Measurements from ENCODE around the gene TRIM47. TPM values are rescaled to one million over a fixed set of nuclear protein-coding genes. Genes with fewer than 3 reads are reported as not detected.
A peak's percentile ranks its signal among the peaks of the same experiment; 100 is the strongest.

The TRIM47 gene
- total RNA-seq, 1 experiment from 2014 or later: 6.9 TPM

DNA sequence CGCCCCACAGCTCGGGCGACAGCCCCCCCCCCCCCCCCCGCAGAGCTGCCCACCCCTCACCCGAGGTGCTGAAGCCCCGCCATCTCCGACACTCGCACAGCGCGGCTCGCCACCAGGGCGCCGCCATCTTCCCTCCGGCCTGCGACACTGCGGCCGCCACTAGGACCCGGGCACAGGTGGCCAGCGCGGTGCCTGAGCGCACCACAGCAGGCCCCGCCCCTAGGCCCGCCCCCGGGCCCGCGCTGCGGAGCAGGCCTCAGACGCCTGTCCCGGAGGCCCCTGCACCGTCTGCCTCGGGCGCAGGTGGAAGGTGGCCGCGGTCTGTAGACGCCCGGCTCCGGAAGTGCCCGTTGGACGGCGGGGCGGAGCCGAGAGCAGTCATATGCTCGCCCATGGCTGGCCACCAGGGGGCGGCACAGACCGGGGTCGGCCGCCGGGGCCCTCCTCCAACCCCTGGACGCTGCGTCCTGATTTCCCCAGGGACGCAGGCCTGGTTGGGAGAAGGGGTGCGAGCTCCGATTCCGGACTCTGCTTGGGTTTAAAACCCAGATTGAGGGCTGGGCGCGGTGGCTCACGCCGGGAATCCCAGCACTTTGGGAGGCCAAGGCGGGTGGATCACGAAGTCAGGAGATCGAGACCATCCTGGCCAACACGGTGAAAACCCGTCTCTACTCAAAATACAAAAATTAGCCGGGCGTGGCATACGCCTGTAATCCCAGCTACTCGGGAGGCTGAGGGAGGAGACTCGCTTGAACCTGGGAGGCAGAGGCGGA is 26.6 kb upstream of the TRIM47 start, which contains the start of gene MRPL38:
Gene MRPL38, minus strand, starts transcription at position 136 of the 773 bp plus-strand sequence. Its CDS starts 9 bp downstream, at position 127.
- Histone ChIP-seq H3K4me1 (ENCODE audit: insufficient read depth, low read length) (no peaks in the 10 kb centered on the region), H3K23ac (ENCODE audit: insufficient read length, low read depth, low read length) (no peak within 1 kb of the TSS), H2AK5ac (ENCODE audit: insufficient read length, low read length) (no peak within 1 kb of the TSS), H2AFZ (ENCODE audit: low read length) (no peak within 1 kb of the TSS), H3K23me2 (ENCODE audit: insufficient read length, low read depth, low read length, poor library complexity, severe bottlenecking) (peaks cover 5% of the 10 kb centered on the region), H2BK5ac (ENCODE audit: insufficient read length, low read length) (no peak within 1 kb of the TSS), H3K14ac (ENCODE audit: insufficient read depth, low read length) (peak within 1 kb of the TSS; percentile 78), H3K27me3 (ENCODE audit: insufficient read depth, low read length) (no peaks in the 10 kb centered on the region), H3K4me2 (ENCODE audit: insufficient read depth, insufficient read length, low read length) (peak within 1 kb of the TSS; percentile 79), H3K9me3 (ENCODE audit: control insufficient read depth, low read depth, low read length) (no peaks in the 10 kb centered on the region), H3K56ac (ENCODE audit: insufficient read length, low read depth, low read length) (no peak within 1 kb of the TSS), H4K8ac (replicated peaks; ENCODE audit: insufficient read length, low read depth, low read length) (no peak within 1 kb of the TSS), H3K27ac (ENCODE audit: insufficient read length, low read depth, low read length) (no peak within 1 kb of the TSS), H2BK120ac (ENCODE audit: low read depth, low read length, poor library complexity, severe bottlenecking) (no peak within 1 kb of the TSS), H3K79me1 (ENCODE audit: insufficient read depth, low read depth, low read length, poor library complexity, severe bottlenecking) (no peaks in the 10 kb centered on the region), H3K18ac (ENCODE audit: insufficient read length, low read depth, low read length) (no peak within 1 kb of the TSS), H3K9ac (ENCODE audit: extremely low read depth, insufficient read length, low read length) (peak within 1 kb of the TSS; percentile 70), H4K20me1 (ENCODE audit: control insufficient read depth, insufficient read depth, insufficient read length) (no peaks in the 10 kb centered on the region), H3K4ac (ENCODE audit: low read depth, low read length) (no peak within 1 kb of the TSS), H2BK20ac (ENCODE audit: low read depth, low read length, poor library complexity, severe bottlenecking) (no peak within 1 kb of the TSS), H4K5ac (ENCODE audit: insufficient read length, low read depth, low read length) (no peak within 1 kb of the TSS), H3T11ph (ENCODE audit: low read length) (no peak within 1 kb of the TSS), H4K91ac (ENCODE audit: insufficient read length, low read depth, low read length) (no peak within 1 kb of the TSS), H3K79me2 (ENCODE audit: insufficient read depth, low read length) (no peaks in the 10 kb centered on the region), H2BK12ac (ENCODE audit: insufficient read length, low read depth, low read length) (no peak within 1 kb of the TSS), H2BK15ac (ENCODE audit: low read depth, low read length) (no peak within 1 kb of the TSS)
- peak; percentile 100 for TF ChIP-seq CTCF (conservative IDR thresholded peaks at IDR 0.05)
- H3K27me3 Mint-ChIP-seq (ENCODE audit: low read depth): no peaks in the 10 kb centered on the region
- H3K36me3 Mint-ChIP-seq (ENCODE audit: insufficient read depth in 1 of 3, low read depth in 3 of 3): peaks cover 12 to 28% (median 22%) of the 10 kb centered on the region in 3 experiments; a peak in 6 of 7 replicates
- WGBS (ENCODE audit: extremely low coverage, insufficient read length, low lambda C conversion rate): no CpG with 5 or more reads among the region's 69 CpGs
- H3K4me3 Mint-ChIP-seq: peak within 1 kb of the TSS; percentile 91 to 94
- peak within 1 kb of the TSS; percentile 93 to 96 (median 95) for H3K27ac Mint-ChIP-seq
- H3K9me3 Mint-ChIP-seq: no peaks in the 10 kb centered on the region
- peak; percentile 99 for DNase-seq
- H3K4me1 Mint-ChIP-seq: peaks cover 2 to 3% of the 10 kb centered on the region in 2 experiments; a peak in 1 of 4 replicates

All from H9 (cell line).